ENCODE measurements around the gene DESI1.

- TF ChIP-seq EP300 (IDR thresholded peaks at IDR 0.05) (no peak), CTCF (IDR thresholded peaks at IDR 0.05) (no peak)
These were observed 59.1 kb downstream of the DESI1 start for GRCh38 chr22:41561788-41562187.

Data from upper lobe of left lung (tissue), 4 donors.